ENCODE measurements around the gene PNCK.

- TF ChIP-seq CTCF (IDR thresholded peaks at IDR 0.05) (no peak), POLR2A (IDR thresholded peaks at IDR 0.05) (no peak)
Measured at GRCh38 chrX:153645151-153645550, 28.5 kb downstream of the PNCK start.

Measured in breast epithelium (tissue), 3 donors.